ENCODE data around the gene LMX1A. TPM values are rescaled to one million over a fixed set of nuclear protein-coding genes. Genes with fewer than 3 reads are reported as not detected.

The LMX1A gene
- total RNA-seq, 2 donors from 2014 or later: 0.28 TPM; not detected in 1

GRCh38 chr1:165395901-165396300 is 39.4 kb upstream of the LMX1A start:
- Histone ChIP-seq H3K27ac (no peak overlapping the region), H3K27me3 (replicated peaks; ENCODE audit: insufficient read depth) (no peaks in the 10 kb centered on the region), H3K36me3 (no peaks in the 10 kb centered on the region), H3K9me3 (no peaks in the 10 kb centered on the region), H3K4me1 (replicated peaks) (no peaks in the 10 kb centered on the region), H3K4me3 (no peak overlapping the region)
- intact Hi-C loops (cut with DNase I): no loop called here
- 71% methylated on average over 4 of the region's 4 CpGs for WGBS
- TF ChIP-seq POLR2A (IDR thresholded peaks at IDR 0.05) (no peak), POLR2AphosphoS5 (IDR thresholded peaks at IDR 0.05) (no peak), CTCF (IDR thresholded peaks at IDR 0.05) (no peak)
- no peak for DNase-seq (ENCODE audit: low spot score)

GRCh38 chr1:165395478-165395877 is 39.0 kb upstream of the LMX1A start:
- DNase-seq (ENCODE audit: low spot score): peak; percentile 67
- Histone ChIP-seq H3K27ac (no peak overlapping the region), H3K27me3 (replicated peaks; ENCODE audit: insufficient read depth) (no peaks in the 10 kb centered on the region), H3K4me3 (no peak overlapping the region), H3K36me3 (no peaks in the 10 kb centered on the region), H3K9me3 (no peaks in the 10 kb centered on the region), H3K4me1 (replicated peaks) (no peaks in the 10 kb centered on the region)
- intact Hi-C loops (cut with DNase I): no loop called here
- TF ChIP-seq POLR2AphosphoS5 (IDR thresholded peaks at IDR 0.05) (peak; percentile 33), CTCF (IDR thresholded peaks at IDR 0.05) (no peak)

- Histone ChIP-seq H3K4me1 (replicated peaks) (no peaks in the 10 kb centered on the region), H3K27ac (no peak overlapping the region), H3K9me3 (no peaks in the 10 kb centered on the region), H3K27me3 (replicated peaks; ENCODE audit: insufficient read depth) (no peaks in the 10 kb centered on the region), H3K4me3 (no peak overlapping the region), H3K36me3 (no peaks in the 10 kb centered on the region)
- intact Hi-C loops (cut with DNase I): loop anchor here (1.0 to 5.0 kb wide), 2 partner anchors 200 to 519 kb away; no protein-coding TSS in a partner anchor
- TF ChIP-seq POLR2AphosphoS5 (IDR thresholded peaks at IDR 0.05) (peak; percentile 41), POLR2A (IDR thresholded peaks at IDR 0.05) (no peak), CTCF (IDR thresholded peaks at IDR 0.05) (peak; percentile 77 to 87 (median 84))
- 13% methylated on average over 19 of the region's 19 CpGs for WGBS
- DNase-seq (ENCODE audit: low spot score): peak; percentile 64
Measured at GRCh38 chr1:165392634-165393571, 36.4 kb upstream of the LMX1A start.

GRCh38 chr1:165389609-165390008 is 33.1 kb upstream of the LMX1A start:
- H3K9me3 ChIP-seq: no peaks in the 10 kb centered on the region
- intact Hi-C loops (cut with DNase I): loop anchor here (5.0 kb wide), 1 partner anchor 523 kb away; no protein-coding TSS in a partner anchor
- H3K27ac ChIP-seq: no peak overlapping the region
- 96% methylated on average over 2 of the region's 2 CpGs for WGBS
- no peaks in the 10 kb centered on the region for H3K36me3 ChIP-seq
- H3K4me3 ChIP-seq: no peak overlapping the region
- no peaks in the 10 kb centered on the region for H3K27me3 ChIP-seq (replicated peaks; ENCODE audit: insufficient read depth)
- TF ChIP-seq CTCF (IDR thresholded peaks at IDR 0.05) (no peak), POLR2A (IDR thresholded peaks at IDR 0.05) (no peak), POLR2AphosphoS5 (IDR thresholded peaks at IDR 0.05) (no peak)
- DNase-seq (ENCODE audit: low spot score): no peak
- H3K4me1 ChIP-seq (replicated peaks): no peaks in the 10 kb centered on the region

GRCh38 chr1:165387961-165388360 is 31.4 kb upstream of the LMX1A start:
- WGBS: 42% methylated on average over 2 of the region's 2 CpGs
- Histone ChIP-seq H3K4me3 (no peak overlapping the region), H3K27ac (no peak overlapping the region), H3K27me3 (replicated peaks; ENCODE audit: insufficient read depth) (no peaks in the 10 kb centered on the region), H3K4me1 (replicated peaks) (no peaks in the 10 kb centered on the region), H3K9me3 (no peaks in the 10 kb centered on the region), H3K36me3 (no peaks in the 10 kb centered on the region)
- DNase-seq (ENCODE audit: low spot score): no peak
- TF ChIP-seq POLR2AphosphoS5 (IDR thresholded peaks at IDR 0.05): no peak
- no peak for TF ChIP-seq CTCF (IDR thresholded peaks at IDR 0.05)
- no peak for TF ChIP-seq POLR2A (IDR thresholded peaks at IDR 0.05)
- intact Hi-C loops (cut with DNase I): no loop called here

Measured in prostate gland (tissue), 2 donors.